RPMI7951 (cell line): ENCODE data around the gene SMURF2. TPM values are rescaled to one million over a fixed set of nuclear protein-coding genes. Genes with fewer than 3 reads are reported as not detected.
"Not testable (repeated sequence)": the region's sequence is repeated elsewhere in the genome, so short reads cannot be mapped to it uniquely, and the experiment has no call there.

Experiments used
- DNase-seq: peaks from one replicate; pipeline ENCODE4 v3.0.0-alpha.2; 2012; ENCODE audit warnings: low read depth
- total RNA-seq: library from RNA; depleted of rRNA; stranded (reverse); fragments of >200 nt; shearing (Covaris generic); gene quantifications from 2 replicates; pipeline ENCODE4 v1.2.3, GENCODE V29; 2014

The SMURF2 gene
- total RNA-seq, 1 experiment from 2014 or later, result 52.1 TPM

- DNase-seq, result no peak
Measured at GRCh38 chr17:64632194-64632593, 29.9 kb downstream of the SMURF2 start.

GRCh38 chr17:64630309-64631223 lies 31.5 kb downstream of the SMURF2 start:
- no peak for DNase-seq

- DNase-seq, result no peak
Measured at GRCh38 chr17:64628641-64629040, 33.5 kb downstream of the SMURF2 start.

GRCh38 chr17:64627797-64628196 lies 34.3 kb downstream of the SMURF2 start:
- DNase-seq, result no peak

- no peak for DNase-seq
Measured at GRCh38 chr17:64626827-64627226, 35.3 kb downstream of the SMURF2 start.

GRCh38 chr17:64625541-64625940 lies 36.6 kb downstream of the SMURF2 start:
- DNase-seq, result no peak

GRCh38 chr17:64622931-64623654 lies 39.0 kb downstream of the SMURF2 start:
- peak; percentile 85 for DNase-seq

GRCh38 chr17:64621772-64622171 lies 40.3 kb downstream of the SMURF2 start:
- DNase-seq, result no peak

GRCh38 chr17:64618848-64619247 lies 43.3 kb downstream of the SMURF2 start:
- DNase-seq, result no peak

GRCh38 chr17:64617125-64617780 lies 44.9 kb downstream of the SMURF2 start:
- no peak for DNase-seq

- peak; percentile 9 for DNase-seq
Measured at GRCh38 chr17:64615028-64615677, 47.0 kb downstream of the SMURF2 start.

- no peak for DNase-seq
Measured at GRCh38 chr17:64614266-64615027, 47.7 kb downstream of the SMURF2 start.

GRCh38 chr17:64611369-64611768 lies 50.7 kb downstream of the SMURF2 start:
- DNase-seq, result no peak

GRCh38 chr17:64610244-64610643 lies 51.9 kb downstream of the SMURF2 start:
- DNase-seq, result not testable (repeated sequence)

- DNase-seq, result peak; percentile 28
Measured at GRCh38 chr17:64608571-64608981, 53.5 kb downstream of the SMURF2 start.

- no peak for DNase-seq
Measured at GRCh38 chr17:64607862-64608565, 54.1 kb downstream of the SMURF2 start.

- not testable (repeated sequence) for DNase-seq
Measured at GRCh38 chr17:64604532-64604931, 57.6 kb downstream of the SMURF2 start.

GRCh38 chr17:64603987-64604386 lies 58.1 kb downstream of the SMURF2 start:
- no peak for DNase-seq

- DNase-seq, result no peak
Measured at GRCh38 chr17:64599827-64600226, 62.3 kb downstream of the SMURF2 start.

GRCh38 chr17:64599187-64599676 lies 62.9 kb downstream of the SMURF2 start:
- no peak for DNase-seq
